GM12891 (cell line): ENCODE measurements around the gene THUMPD2.

Experiments
- POLR2A ChIP-seq: IDR thresholded peaks from 2 replicates; pipeline ENCODE4 v1.6.1; 2011; ENCODE audit warnings: low read depth, low read length, control low read depth
- POLR2AphosphoS5 ChIP-seq: IDR thresholded peaks from 2 replicates; pipeline ENCODE4 v1.6.1; 2011; ENCODE audit warnings: low read depth, low read length, control low read depth
- SPI1 ChIP-seq: IDR thresholded peaks from 2 replicates; pipeline ENCODE4 v1.6.1; 2011; ENCODE audit warnings: low read depth, low read length, control low read depth
- TAF1 ChIP-seq: IDR thresholded peaks from 2 replicates; pipeline ENCODE4 v1.6.1; 2011; ENCODE audit warnings: low read depth, low read length, control low read depth

GRCh38 chr2:39780825-39781600 is 2.0 kb upstream of the THUMPD2 start:
- TF ChIP-seq SPI1 (no peak), POLR2A (no peak), TAF1 (no peak), POLR2AphosphoS5 (no peak)
